OCI-LY3 (cell line): ENCODE data around the gene MRGPRX4.

Source experiments
- CTCF ChIP-seq: fragments of 200-600, 300-600 bp; sonication (generic); IDR thresholded peaks from 2 replicates; pipeline ENCODE4 v1.5.1; 2014; ENCODE audit warnings: antibody characterized with exemption, low read length, low read depth
- EZH2phosphoT487 ChIP-seq: fragments of 200-600 bp; shearing (Covaris generic); IDR thresholded peaks from 2 replicates; pipeline ENCODE4 v1.6.1; 2018; ENCODE audit warnings: antibody characterized with exemption, mixed run types, low read depth

- TF ChIP-seq CTCF (peak; percentile 65), EZH2phosphoT487 (no peak)
Observed at GRCh38 chr11:18171377-18172000, 1.1 kb upstream of the MRGPRX4 start.
